SK-N-SH (cell line): ENCODE data around the gene TIAM1. TPM values are rescaled to one million over a fixed set of nuclear protein-coding genes. Genes with fewer than 3 reads are reported as not detected.

Source experiments
- CTCF ChIA-PET: fragments of 300-600, 350-600 bp; formaldehyde crosslinking; extraction: SDS; loops from one replicate; lab custom pipeline; 2021; lab: Yijun Ruan, JAX
- POLR2A ChIA-PET: fragments of 350-600 bp; sonication (Branson Sonifier 250); formaldehyde crosslinking; extraction: SDS; loops from one replicate; lab custom pipeline; 2020; ENCODE audit warnings: antibody characterized with exemption, inconsistent platforms; lab: Yijun Ruan, JAX
- DNase-seq: peaks from one replicate; pipeline ENCODE4 v3.0.0; 2012
- H2AFZ ChIP-seq: fragments of 200-600 bp; sonication (generic); 2 replicates; pipeline ENCODE4 v1.8.1; 2016; ENCODE audit warnings: antibody characterized with exemption, mild to moderate bottlenecking, low read depth
- H3F3A ChIP-seq: fragments of 200-600 bp; sonication (generic); replicated peaks from 2 replicates; pipeline ENCODE3; 2016; ENCODE audit warnings: antibody characterized with exemption, mild to moderate bottlenecking; ENCODE audit not compliant: insufficient read depth
- H3K27ac ChIP-seq, 2 experiments: fragments of 200-500 bp in 1 of 2; fragments of 200-600 bp in 1 of 2; sonication (Bioruptor generic) in 1 of 2; sonication (generic), shearing (Covaris generic) in 1 of 2; 2 replicates each; pipeline versions ENCODE4 v1.5.1 to v1.6.1; 2014 to 2016; ENCODE audit warnings: low read depth in 2 of 2, inconsistent platforms in 1 of 2, low read length in 1 of 2, mild to moderate bottlenecking in 1 of 2, mixed read lengths in 1 of 2
- H3K27me3 ChIP-seq: fragments of 200-600 bp; sonication (generic), shearing (Covaris generic); 2 replicates; pipeline ENCODE4 v1.6.1; 2016; ENCODE audit warnings: mixed run types; ENCODE audit not compliant: insufficient read depth
- H3K36me3 ChIP-seq, 2 experiments: fragments of 200-500 bp in 1 of 2; fragments of 200-600 bp in 1 of 2; sonication (Bioruptor generic) in 1 of 2; sonication (generic) in 1 of 2; replicated peaks in 1 of 2; 2 replicates each; pipeline versions ENCODE3 to v1.5.1; 2014 to 2016; ENCODE audit warnings: low read length in 1 of 2, mild to moderate bottlenecking in 1 of 2; ENCODE audit not compliant: insufficient read depth in 2 of 2, control insufficient read depth in 1 of 2
- H3K4me1 ChIP-seq, 2 experiments: fragments of 200-500 bp in 1 of 2; fragments of 200-600 bp in 1 of 2; sonication (Bioruptor generic) in 1 of 2; sonication (generic), shearing (Covaris generic) in 1 of 2; 2 replicates each; pipeline versions ENCODE4 v1.5.1 to v1.6.1; 2014 to 2016; ENCODE audit warnings: low read depth in 1 of 2, low read length in 1 of 2, mixed run types in 1 of 2; ENCODE audit not compliant: insufficient read depth in 2 of 2, control insufficient read depth in 1 of 2
- H3K4me2 ChIP-seq: fragments of 200-600 bp; sonication (generic), shearing (Covaris generic); 2 replicates; pipeline ENCODE4 v1.6.1; 2017; ENCODE audit warnings: mixed run types
- H3K4me3 ChIP-seq, 2 experiments: fragments of 200-500 bp in 1 of 2; fragments of 200-600 bp in 1 of 2; sonication (Bioruptor generic) in 1 of 2; sonication (generic), shearing (Covaris generic) in 1 of 2; 2 replicates each; pipeline versions ENCODE4 v1.5.1 to v1.8.1; 2014 to 2016; ENCODE audit warnings: low read depth in 2 of 2, inconsistent platforms in 1 of 2, low read length in 1 of 2, mild to moderate bottlenecking in 1 of 2, mixed read lengths in 1 of 2, moderate library complexity in 1 of 2
- H3K79me2 ChIP-seq: fragments of 200-600 bp; sonication (generic); 2 replicates; pipeline ENCODE4 v1.8.1; 2017; ENCODE audit warnings: mild to moderate bottlenecking; ENCODE audit not compliant: insufficient read depth
- H3K9ac ChIP-seq: fragments of 200-600 bp; sonication (generic); 2 replicates; pipeline ENCODE4 v1.6.1; 2017; ENCODE audit warnings: mixed run types
- H3K9me2 ChIP-seq: fragments of 200-600 bp; sonication (generic); 2 replicates; pipeline ENCODE4 v1.6.1; 2017; ENCODE audit warnings: mixed run types
- H3K9me3 ChIP-seq: fragments of 200-600 bp; sonication (generic); 2 replicates; pipeline ENCODE4 v1.6.1; 2017; ENCODE audit warnings: mixed run types, mild to moderate bottlenecking, moderate library complexity
- H4K20me1 ChIP-seq: fragments of 200-600 bp; sonication (generic); 2 replicates; pipeline ENCODE4 v1.6.1; 2017; ENCODE audit warnings: mild to moderate bottlenecking, mixed run types; ENCODE audit not compliant: insufficient read depth
- CHD2 ChIP-seq: fragments of 150-350 bp; IDR thresholded peaks from 2 replicates; pipeline ENCODE4 v1.6.1; 2018; ENCODE audit warnings: low read length; ENCODE audit not compliant: partially characterized antibody
- ELF1 ChIP-seq: IDR thresholded peaks from 2 replicates; pipeline ENCODE4 v1.4.0; 2012
- EZH2phosphoT487 ChIP-seq: fragments of 200-600 bp; sonication (generic); IDR thresholded peaks from 2 replicates; pipeline ENCODE4 v1.6.1; 2017; ENCODE audit warnings: low read depth, mixed run types, mild to moderate bottlenecking, antibody characterized with exemption, moderate library complexity, borderline replicate concordance
- GATA2 ChIP-seq: sonication (generic); formaldehyde crosslinking; IDR thresholded peaks from 2 replicates; pipeline ENCODE4 v1.5.0; 2020; ENCODE audit warnings: mild to moderate bottlenecking, missing genetic modification reagents
- JUND ChIP-seq: IDR thresholded peaks from 2 replicates; pipeline ENCODE4 v1.4.0; 2012
- MXI1 ChIP-seq: IDR thresholded peaks from 2 replicates; pipeline ENCODE4 v1.6.1; 2012; ENCODE audit warnings: mild to moderate bottlenecking, low read depth, low read length, improper control_type of control experiment
- NRF1 ChIP-seq: IDR thresholded peaks from 2 replicates; pipeline ENCODE4 v1.6.1; 2012; ENCODE audit warnings: low read depth, mild to moderate bottlenecking, low read length
- RCOR1 ChIP-seq: fragments of 150-350 bp; IDR thresholded peaks from 2 replicates; pipeline ENCODE4 v1.6.1; 2017; ENCODE audit warnings: antibody characterized with exemption, low read length
- RFX5 ChIP-seq: IDR thresholded peaks from 2 replicates; pipeline ENCODE4 v1.6.1; 2012; ENCODE audit warnings: mild to moderate bottlenecking, improper control_type of control experiment, low read length
- RXRA ChIP-seq: IDR thresholded peaks from 2 replicates; pipeline ENCODE4 v1.4.0; 2012; ENCODE audit warnings: low read depth, mild to moderate bottlenecking, borderline replicate concordance
- SIN3A ChIP-seq: IDR thresholded peaks from 2 replicates; pipeline ENCODE4 v1.6.1; 2012; ENCODE audit warnings: low read depth, mild to moderate bottlenecking, low read length, moderate library complexity, borderline replicate concordance
- TCF12 ChIP-seq: IDR thresholded peaks from 2 replicates; pipeline ENCODE4 v1.4.0; 2012
- ZBTB33 ChIP-seq: IDR thresholded peaks from 2 replicates; pipeline ENCODE4 v1.4.0; 2012; ENCODE audit warnings: low read depth, borderline replicate concordance
- WGBS: methylation state at CpG from one replicate; pipeline ENCODE4 v1.1.6; 2017; ENCODE audit warnings: low lambda C conversion rate; 5-methylcytosine and 5-hydroxymethylcytosine counted together
- polyA plus RNA-seq, 3 experiments: library from polyadenylated mRNA; depleted of rRNA; stranded (reverse); fragments of >200 nt; gene quantifications; 2 replicates each; pipeline ENCODE4 v1.2.3, GENCODE V29; 2012
- TF ChIP-seq, protein P1 (sequence below): fragments of 150-350 bp; IDR thresholded peaks from 2 replicates; pipeline ENCODE4 v1.6.1; 2016; ENCODE audit warnings: mild to moderate bottlenecking, low read depth, low read length

TIAM1 gene
- polyA plus RNA-seq, 1 of the 3 experiments (the other 2 are of a cell fraction) = 1.7 TPM

- Histone ChIP-seq H3K79me2 (no peaks in the 10 kb centered on the region), H3K4me3 (no peak overlapping the region), H3K27ac (no peak overlapping the region), H3F3A (no peaks in the 10 kb centered on the region), H4K20me1 (no peaks in the 10 kb centered on the region), H3K36me3 (peaks cover 0 to 15% of the 10 kb centered on the region in 2 experiments), H3K9ac (no peak overlapping the region), H2AFZ (no peak overlapping the region), H3K27me3 (no peaks in the 10 kb centered on the region), H3K4me1 (peaks cover 0 to 6% of the 10 kb centered on the region in 2 experiments; a peak in 1 of 4 replicates), H3K4me2 (no peak overlapping the region), H3K9me3 (no peaks in the 10 kb centered on the region), H3K9me2 (no peaks in the 10 kb centered on the region)
- TF ChIP-seq NRF1 (no peak), RCOR1 (no peak), SIN3A (no peak), GATA2 (CRISPR knock-in tag) (no peak), CHD2 (no peak), ELF1 (no peak), ZBTB33 (no peak), RFX5 (no peak), MXI1 (no peak), RXRA (no peak), TCF12 (no peak), JUND (no peak), EZH2phosphoT487 (no peak)
- DNase-seq = no peak
- POLR2A ChIA-PET = no interaction called here
- CTCF ChIA-PET = interaction anchor here (1.5 to 3.9 kb wide), 3 partner anchors 10 to 53 kb away, joined by 4 to 19 read pairs (median 5); no protein-coding TSS in a partner anchor
- 69% methylated on average over 5 of the region's 5 CpGs for WGBS
These were observed 215.8 kb downstream of the TIAM1 start for GRCh38 chr21:31128234-31128633.

GRCh38 chr21:31124010-31124409, 220.1 kb downstream of the TIAM1 start:
- Histone ChIP-seq H3K9me2 (no peaks in the 10 kb centered on the region), H3K4me3 (no peak overlapping the region), H3K9ac (no peak overlapping the region), H3K4me2 (no peak overlapping the region), H2AFZ (no peak overlapping the region), H3K4me1 (no peaks in the 10 kb centered on the region), H3K9me3 (no peaks in the 10 kb centered on the region), H3K36me3 (peaks cover 0 to 15% of the 10 kb centered on the region in 2 experiments), H3F3A (no peaks in the 10 kb centered on the region), H3K27me3 (no peaks in the 10 kb centered on the region), H3K79me2 (no peaks in the 10 kb centered on the region), H4K20me1 (no peaks in the 10 kb centered on the region), H3K27ac (no peak overlapping the region)
- ChIA-PET CTCF (interaction anchor here (1.1 to 2.5 kb wide), 3 partner anchors 12 to 57 kb away, joined by 3 to 8 read pairs (median 7); no protein-coding TSS in a partner anchor), POLR2A (interaction anchor here (1.2 kb wide), 1 partner anchor 50 kb away, joined by 3 read pairs; no protein-coding TSS in a partner anchor)
- no peak for DNase-seq
- 67% methylated on average over 6 of the region's 6 CpGs for WGBS
- TF ChIP-seq, protein P1, sequence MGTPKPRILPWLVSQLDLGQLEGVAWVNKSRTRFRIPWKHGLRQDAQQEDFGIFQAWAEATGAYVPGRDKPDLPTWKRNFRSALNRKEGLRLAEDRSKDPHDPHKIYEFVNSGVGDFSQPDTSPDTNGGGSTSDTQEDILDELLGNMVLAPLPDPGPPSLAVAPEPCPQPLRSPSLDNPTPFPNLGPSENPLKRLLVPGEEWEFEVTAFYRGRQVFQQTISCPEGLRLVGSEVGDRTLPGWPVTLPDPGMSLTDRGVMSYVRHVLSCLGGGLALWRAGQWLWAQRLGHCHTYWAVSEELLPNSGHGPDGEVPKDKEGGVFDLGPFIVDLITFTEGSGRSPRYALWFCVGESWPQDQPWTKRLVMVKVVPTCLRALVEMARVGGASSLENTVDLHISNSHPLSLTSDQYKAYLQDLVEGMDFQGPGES = no peak
